HG03280 (cell line): ENCODE results near the gene ACTA1.
"Not testable (repeated sequence)": the region's sequence is repeated elsewhere in the genome, so short reads cannot be mapped to it uniquely, and the experiment has no call there.

Experiments
- ATAC-seq: cut with Tn5 transposase; IDR thresholded peaks from one replicate; pipeline ENCODE4 v1.9.1; 2021; ENCODE audit warnings: mild to moderate bottlenecking, moderate library complexity; ENCODE audit not compliant: unreplicated experiment

Gene ACTA1

GRCh38 chr1:229434005-229434640, at the start of gene ACTA1:
Gene ACTA1 (minus strand): TSS chr1:229434094. CDS start chr1:229433115, 979 bp downstream.
- no peak for ATAC-seq

DNA sequence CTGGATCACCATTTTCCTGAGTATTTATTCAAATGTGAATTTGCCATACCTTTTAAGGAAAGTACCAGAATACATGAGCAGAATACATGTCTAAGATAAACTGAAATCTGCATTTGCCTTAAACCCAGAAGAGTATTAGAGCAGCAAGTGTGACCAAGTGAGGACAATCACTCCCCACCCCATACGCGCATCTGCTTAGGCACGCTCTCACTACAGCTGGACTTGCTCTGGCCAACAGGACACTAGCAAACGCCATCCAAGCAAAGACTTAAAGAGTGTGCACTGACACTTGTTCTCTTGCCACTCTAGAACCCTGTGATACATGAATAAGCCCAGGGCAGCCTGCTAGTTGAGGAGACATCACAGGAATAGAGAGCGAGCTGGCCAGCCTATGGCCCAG, 48.6 kb upstream of the ACTA1 start:
- no peak for ATAC-seq

GRCh38 chr1:229480495-229480894, 46.6 kb upstream of the ACTA1 start:
- no peak for ATAC-seq

- ATAC-seq: peak; percentile 45
Measured at GRCh38 chr1:229479660-229480399, 45.9 kb upstream of the ACTA1 start.

GRCh38 chr1:229478852-229479251, 45.0 kb upstream of the ACTA1 start:
- peak; percentile 71 for ATAC-seq

GRCh38 chr1:229475859-229476258, 42.0 kb upstream of the ACTA1 start:
- ATAC-seq: not testable (repeated sequence)

DNA sequence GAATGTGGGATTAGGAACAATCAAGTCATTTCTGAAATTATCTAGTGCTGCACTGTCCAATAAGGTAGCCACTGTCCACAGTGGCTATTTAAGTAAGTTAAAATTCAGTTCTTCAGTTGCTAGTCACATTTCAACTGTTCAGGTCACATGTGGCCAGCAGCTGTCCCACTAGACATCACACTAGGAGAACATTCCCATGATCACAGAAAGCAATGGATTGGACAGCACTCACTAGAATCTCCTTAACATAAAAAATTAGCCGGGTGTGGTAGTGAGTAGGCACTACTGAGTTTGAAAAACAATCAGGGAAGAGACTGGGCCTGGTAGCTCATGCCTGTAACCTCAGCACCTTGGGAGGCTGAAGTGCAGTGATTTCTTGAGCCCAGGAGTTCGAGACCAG, 40.6 kb upstream of the ACTA1 start:
- no peak for ATAC-seq

- no peak for ATAC-seq
Measured at GRCh38 chr1:229471175-229471574, 37.3 kb upstream of the ACTA1 start.

GRCh38 chr1:229470406-229471043, 36.6 kb upstream of the ACTA1 start:
- no peak for ATAC-seq

DNA sequence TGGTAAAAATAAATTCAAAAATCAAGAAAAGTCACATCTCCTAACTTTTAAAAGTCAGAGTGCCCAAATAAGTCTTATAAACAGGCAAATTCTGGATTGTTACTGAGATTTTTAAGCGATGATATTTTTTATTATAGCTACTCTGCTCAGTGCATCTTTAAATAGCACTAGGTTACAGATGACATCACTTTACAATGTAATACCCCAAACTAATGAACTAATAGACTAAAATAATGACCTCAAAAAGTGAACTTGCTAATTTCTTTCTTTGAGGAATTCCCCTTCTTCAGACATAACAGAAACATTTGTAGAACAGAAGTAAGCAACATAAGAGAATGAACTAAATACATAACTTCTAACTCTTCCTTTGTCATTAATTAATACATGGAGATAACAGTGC, 33.0 kb upstream of the ACTA1 start:
- ATAC-seq: no peak

DNA sequence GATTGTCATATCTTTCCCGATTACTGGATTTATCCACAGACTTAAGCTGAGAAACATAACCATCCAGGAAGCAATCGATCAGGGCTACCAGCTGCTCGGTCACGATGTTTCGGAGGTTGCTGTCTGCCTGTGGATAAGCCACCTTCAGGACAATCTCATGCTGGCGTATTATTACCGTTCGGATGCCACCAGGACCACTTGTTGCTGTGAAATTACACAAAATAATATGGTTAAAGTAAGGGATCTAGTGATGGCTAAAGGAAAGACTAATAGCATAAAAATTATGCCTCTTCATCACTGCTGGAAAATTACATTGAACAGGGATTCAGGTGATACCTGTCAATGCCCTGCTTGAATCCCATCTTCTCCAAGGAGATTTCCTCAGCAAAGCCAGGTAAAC, 30.8 kb upstream of the ACTA1 start:
- no peak for ATAC-seq

GRCh38 chr1:229461032-229461668, 27.3 kb upstream of the ACTA1 start:
- ATAC-seq: no peak

- no peak for ATAC-seq
Measured at GRCh38 chr1:229459815-229460214, 25.9 kb upstream of the ACTA1 start.

DNA sequence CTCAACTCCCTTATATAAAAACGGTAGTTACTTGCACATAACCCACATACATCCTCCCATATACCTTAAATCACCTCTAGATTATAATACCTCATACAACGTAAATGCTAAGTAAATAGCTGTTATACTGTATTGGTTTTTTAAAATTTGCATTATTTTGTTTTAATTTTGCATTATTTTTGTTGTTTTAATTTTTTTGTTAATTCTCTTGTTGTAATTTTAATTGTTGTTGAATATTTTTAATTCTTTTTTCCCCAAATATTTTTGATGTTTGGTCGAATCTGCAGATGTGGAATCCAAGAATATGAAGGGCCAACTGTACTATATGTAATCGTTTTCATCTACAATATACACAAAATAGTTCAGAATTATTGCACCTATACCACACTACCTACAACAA, 23.5 kb upstream of the ACTA1 start:
- ATAC-seq: no peak

GRCh38 chr1:229456016-229456415, 22.1 kb upstream of the ACTA1 start:
- no peak for ATAC-seq

DNA sequence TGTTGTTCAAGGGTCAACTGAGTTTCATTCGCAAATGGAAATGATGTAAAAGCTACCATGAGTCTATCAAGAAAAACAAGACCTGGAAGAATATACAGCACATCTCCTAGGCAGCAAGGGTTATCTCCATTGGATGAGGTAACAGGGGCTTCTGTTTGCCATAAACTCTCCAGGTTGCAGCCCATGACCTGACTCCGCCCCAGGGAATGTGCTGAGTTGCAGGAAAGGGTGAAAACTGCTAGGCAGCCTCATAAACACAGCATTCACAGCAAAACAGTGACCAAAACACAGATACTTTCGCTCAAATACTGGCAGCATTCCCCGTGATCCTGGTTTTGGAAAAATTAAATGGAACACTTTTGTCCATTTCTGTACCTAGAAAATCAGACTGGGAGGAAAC, 20.2 kb upstream of the ACTA1 start:
- ATAC-seq: no peak

DNA sequence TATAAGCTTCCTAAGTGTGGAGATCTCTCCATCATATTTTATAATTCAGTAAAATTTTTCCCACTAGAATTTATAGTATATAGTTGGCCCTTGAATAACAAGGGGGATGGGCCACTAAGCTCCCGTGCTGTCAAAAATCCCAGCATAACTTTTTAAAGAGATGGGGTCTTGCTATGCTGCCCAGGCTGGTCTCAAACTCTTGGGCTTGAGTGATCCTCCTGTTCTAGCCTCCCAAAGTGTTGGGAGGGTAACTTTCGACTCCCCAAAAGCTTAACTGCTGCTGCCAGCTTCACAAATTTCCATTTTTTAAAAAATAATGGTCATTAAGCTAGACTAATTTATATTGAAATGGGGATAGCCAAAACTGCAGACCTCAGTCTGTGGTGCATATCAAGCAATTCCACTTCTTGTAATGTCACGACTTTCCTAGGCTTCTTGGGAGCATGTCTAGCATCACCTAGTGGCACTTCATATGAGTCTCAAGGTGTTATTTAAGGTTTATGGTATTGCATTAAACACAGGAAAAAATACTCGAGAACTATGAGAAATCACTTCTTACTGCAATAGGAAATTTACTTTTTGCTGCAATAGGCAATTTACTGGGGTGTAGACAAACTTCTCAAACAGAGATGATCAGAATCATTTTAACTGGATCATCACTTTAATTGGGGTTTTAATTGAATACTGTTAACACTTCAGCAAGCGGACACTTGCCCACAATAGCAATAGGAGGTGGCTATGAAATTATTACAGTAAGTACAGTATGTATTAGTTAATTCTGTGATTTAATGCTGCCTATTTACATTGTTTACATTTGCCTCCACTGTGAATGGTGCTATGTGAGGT, 19.3 kb upstream of the ACTA1 start:
- ATAC-seq: no peak

GRCh38 chr1:229448845-229449244, 15.0 kb upstream of the ACTA1 start:
- no peak for ATAC-seq

- ATAC-seq: no peak
Measured at GRCh38 chr1:229448354-229448753, 14.5 kb upstream of the ACTA1 start.

DNA sequence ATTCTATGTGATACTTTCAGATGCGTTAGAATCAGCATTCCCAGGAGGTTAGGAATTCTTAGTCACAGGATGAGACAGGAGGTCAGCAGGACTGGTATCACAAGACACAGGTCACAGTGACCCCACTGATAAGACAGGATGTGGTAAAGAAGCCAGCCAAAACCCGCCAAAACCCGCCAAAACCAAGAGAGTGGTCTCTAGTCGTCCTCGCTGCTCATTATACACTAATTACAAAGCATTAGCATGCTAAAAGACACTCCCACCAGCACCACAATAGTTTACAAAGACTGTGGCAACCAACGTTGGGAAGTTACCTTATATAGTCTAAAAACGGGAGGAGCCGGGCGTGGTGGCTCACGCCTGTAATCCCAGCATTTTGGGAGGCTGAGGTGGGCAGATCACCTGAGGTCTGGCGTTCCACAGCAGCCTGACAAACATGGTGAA, 13.9 kb upstream of the ACTA1 start:
- no peak for ATAC-seq

GRCh38 chr1:229445828-229446227, 11.9 kb upstream of the ACTA1 start:
- ATAC-seq: no peak
